Transverse colon (tissue), 4 donors: ENCODE measurements around the gene MYPN. TPM values are rescaled to one million over a fixed set of nuclear protein-coding genes. Genes with fewer than 3 reads are reported as not detected.

Experiments used
- DNase-seq: peaks from one replicate; pipeline ENCODE4 v3.0.0-alpha.2; 2019
- H3K27ac ChIP-seq, 4 donors: fragments of 200-600 bp; sonication (generic); 2 replicates each; pipeline ENCODE4 v1.5.1; 2016 to 2018; ENCODE audit warnings: inconsistent platforms in 4 of 4
- H3K27me3 ChIP-seq: fragments of 200-600 bp; sonication (generic); 2 replicates; pipeline ENCODE4 v1.5.1; 2017; ENCODE audit warnings: inconsistent platforms
- H3K36me3 ChIP-seq, 4 donors: fragments of 200-600 bp; sonication (generic); 2 replicates each; pipeline ENCODE4 v1.5.1; 2017 to 2019; ENCODE audit warnings: inconsistent platforms in 4 of 4
- H3K4me1 ChIP-seq, 4 donors: fragments of 200-600 bp; sonication (generic); 2 replicates each; pipeline ENCODE4 v1.5.1; 2017 to 2020; ENCODE audit warnings: inconsistent platforms in 4 of 4
- H3K4me3 ChIP-seq, 4 donors: fragments of 200-600 bp; sonication (generic); 1 replicate in 1 of 4; 2 replicates in 3 of 4; pipeline versions ENCODE4 v1.5.1 to v1.6.1; 2017 to 2019; ENCODE audit warnings: inconsistent platforms in 4 of 4
- H3K9me3 ChIP-seq, 2 donors: fragments of 200-600 bp; sonication (generic); 2 replicates each; pipeline ENCODE4 v1.5.1; 2017 to 2019; ENCODE audit warnings: inconsistent platforms in 2 of 2
- CTCF ChIP-seq, 5 experiments: fragments of 200-600 bp in 3 of 5; fragments of 450-650 bp in 2 of 5; sonication (generic) in 3 of 5; IDR thresholded peaks; 1 replicate in 2 of 5; 2 replicates in 3 of 5; pipeline ENCODE4 v1.5.1; 2016 to 2017; ENCODE audit warnings: antibody characterized with exemption in 5 of 5, inconsistent platforms in 3 of 5, mild to moderate bottlenecking in 2 of 5, moderate library complexity in 1 of 5
- EP300 ChIP-seq: sonication (generic); formaldehyde crosslinking; IDR thresholded peaks from one replicate; pipeline ENCODE4 v1.6.1; 2017; ENCODE audit warnings: antibody characterized with exemption, low read depth
- POLR2A ChIP-seq: fragments of 450-650 bp; IDR thresholded peaks from one replicate; pipeline ENCODE4 v1.6.1; 2016; ENCODE audit warnings: antibody characterized with exemption, mild to moderate bottlenecking, moderate library complexity
- POLR2AphosphoS5 ChIP-seq, 3 donors: sonication (generic); formaldehyde crosslinking; IDR thresholded peaks; one replicate each; pipeline ENCODE4 v1.6.1; 2016; ENCODE audit warnings: antibody characterized with exemption in 3 of 3
- WGBS, 2 donors: methylation state at CpG; one replicate each; pipeline ENCODE4 v1.1.5; 2018; ENCODE audit warnings: low coverage in 1 of 2; 5-methylcytosine and 5-hydroxymethylcytosine counted together
- in situ Hi-C, 4 donors: fragments of 200-750 bp; cut with MboI; loops; one replicate each; pipeline versions ENCODE4 v1.15.0 to v1.15.1; 2017; ENCODE audit warnings: low sequenced_read_pairs in 3 of 4, low pct_ligation_motif_present in 1 of 4, low pct_unique_long_range_greater_than_20kb in 1 of 4
- intact Hi-C: fragments of 100-400 bp; cut with DNase I; formaldehyde crosslinking; loops from one replicate; pipeline ENCODE4 v1.15.1; 2023; ENCODE audit warnings: low total_unique reads
- total RNA-seq, 4 donors: library from RNA; depleted of rRNA; stranded (reverse); fragments of >200 nt; gene quantifications; one replicate each; pipeline ENCODE4 v1.1.0, GENCODE V29; 2016

Gene MYPN
- total RNA-seq, 4 donors from 2014 or later = 0.27 to 1.5 (median 0.79) TPM; not detected in 1

GRCh38 chr10:68092512-68092911 is 16.8 kb upstream of the MYPN start:
- intact Hi-C loops (no loop called here), in situ Hi-C loops (no loop called here)
- Histone ChIP-seq H3K27ac (no peak overlapping the region), H3K4me3 (no peak overlapping the region), H3K36me3 (no peaks in the 10 kb centered on the region), H3K4me1 (peaks cover 0 to 5% (median 1%) of the 10 kb centered on the region in 4 donors), H3K27me3 (peaks cover 4% of the 10 kb centered on the region), H3K9me3 (no peaks in the 10 kb centered on the region)
- no peak for DNase-seq
- 91 to 93% methylated on average over 2 of the region's 2 CpGs for WGBS, 2 donors
- TF ChIP-seq EP300 = no peak
- TF ChIP-seq POLR2A = no peak
- no peak for TF ChIP-seq CTCF (IDR thresholded peaks at IDR 0.05)

DNA sequence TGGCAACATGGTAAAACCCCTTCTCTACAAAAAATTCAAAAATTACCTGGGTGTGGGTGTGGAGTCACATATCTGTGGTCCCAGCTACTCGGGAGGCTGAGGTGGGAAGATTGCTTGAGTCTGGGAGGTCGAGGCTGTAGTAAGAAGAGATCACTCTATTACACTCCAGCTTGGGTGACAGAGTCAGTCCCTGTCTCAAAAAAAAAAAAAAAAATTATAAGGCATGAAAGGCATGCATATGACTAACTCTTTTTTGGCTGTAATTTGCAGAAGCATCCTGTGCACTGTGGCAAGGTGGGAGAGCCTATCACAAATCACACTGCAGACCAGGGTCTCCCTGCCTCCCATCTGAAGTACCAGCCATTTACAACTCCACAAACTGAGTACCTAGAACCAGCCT is 14.1 kb upstream of the MYPN start:
- Histone ChIP-seq H3K36me3 (no peaks in the 10 kb centered on the region), H3K4me1 (peaks cover 0 to 13% (median 5%) of the 10 kb centered on the region in 4 donors), H3K27me3 (no peaks in the 10 kb centered on the region), H3K27ac (no peak overlapping the region), H3K9me3 (no peaks in the 10 kb centered on the region), H3K4me3 (no peak overlapping the region)
- DNase-seq = no peak
- TF ChIP-seq POLR2AphosphoS5 (IDR thresholded peaks at IDR 0.05) (no peak), EP300 (no peak), CTCF (IDR thresholded peaks at IDR 0.05) (no peak), POLR2A (no peak)
- 74 to 82% methylated on average over 2 of the region's 2 CpGs for WGBS, 2 donors
- in situ Hi-C loops (no loop called here), intact Hi-C loops (no loop called here)

DNA sequence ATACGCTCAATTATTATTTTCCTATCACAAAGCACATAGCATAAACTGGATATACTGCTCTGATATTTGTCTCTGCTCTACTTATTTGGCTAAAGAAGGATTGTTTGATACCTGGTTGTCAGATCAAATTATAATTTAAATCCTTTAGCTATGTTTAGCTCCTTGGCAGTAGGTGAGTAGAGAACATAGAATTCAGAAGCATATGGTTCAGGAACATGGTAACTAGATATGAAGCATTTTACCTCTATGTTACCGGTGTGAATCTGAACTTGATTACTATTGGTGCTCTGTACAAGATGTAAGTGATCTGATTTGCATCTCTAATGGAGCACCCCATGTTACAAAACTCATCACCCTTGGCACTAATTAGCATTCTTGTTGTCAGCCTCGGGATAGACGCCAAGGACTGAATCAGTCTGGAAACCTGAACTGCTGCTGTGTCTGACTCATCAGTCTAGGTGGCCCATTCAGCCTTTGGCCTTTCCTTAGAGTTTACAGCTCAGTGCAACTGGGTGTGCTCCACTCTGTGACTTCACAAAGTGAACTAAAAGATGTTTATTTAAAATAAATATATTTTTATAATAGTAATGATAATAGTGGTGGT is 12.3 kb upstream of the MYPN start:
- Histone ChIP-seq H3K4me3 (no peak overlapping the region), H3K27me3 (no peaks in the 10 kb centered on the region), H3K4me1 (peaks cover 0 to 13% (median 5%) of the 10 kb centered on the region in 4 donors), H3K9me3 (no peaks in the 10 kb centered on the region), H3K27ac (peak overlapping the region in 2 of 4 donors; percentile 15 to 44), H3K36me3 (no peaks in the 10 kb centered on the region)
- peak in 1 of 3 donors; percentile 26 for TF ChIP-seq POLR2AphosphoS5 (IDR thresholded peaks at IDR 0.05)
- no peak for TF ChIP-seq EP300
- TF ChIP-seq CTCF (IDR thresholded peaks at IDR 0.05) = no peak
- no peak for TF ChIP-seq POLR2A
- in situ Hi-C loops (no loop called here), intact Hi-C loops (no loop called here)
- DNase-seq = peak; percentile 72
- WGBS, 2 donors = 61 to 83% methylated on average over 2 to 4 of the region's 4 CpGs

- Histone ChIP-seq H3K9me3 (no peaks in the 10 kb centered on the region), H3K4me1 (peaks cover 0 to 13% (median 5%) of the 10 kb centered on the region in 4 donors), H3K4me3 (no peak overlapping the region), H3K27me3 (peaks cover 3% of the 10 kb centered on the region), H3K27ac (no peak overlapping the region), H3K36me3 (no peaks in the 10 kb centered on the region)
- no peak for DNase-seq
- intact Hi-C loops (no loop called here), in situ Hi-C loops (no loop called here)
- TF ChIP-seq CTCF (IDR thresholded peaks at IDR 0.05) (no peak), POLR2AphosphoS5 (IDR thresholded peaks at IDR 0.05) (no peak), EP300 (no peak), POLR2A (no peak)
- WGBS, 2 donors = 96 to 100% methylated on average over 3 of the region's 3 CpGs
Observed at GRCh38 chr10:68099736-68100135, 9.6 kb upstream of the MYPN start.
